Measurements from ENCODE around the gene BIRC3.

The BIRC3 gene

DNA sequence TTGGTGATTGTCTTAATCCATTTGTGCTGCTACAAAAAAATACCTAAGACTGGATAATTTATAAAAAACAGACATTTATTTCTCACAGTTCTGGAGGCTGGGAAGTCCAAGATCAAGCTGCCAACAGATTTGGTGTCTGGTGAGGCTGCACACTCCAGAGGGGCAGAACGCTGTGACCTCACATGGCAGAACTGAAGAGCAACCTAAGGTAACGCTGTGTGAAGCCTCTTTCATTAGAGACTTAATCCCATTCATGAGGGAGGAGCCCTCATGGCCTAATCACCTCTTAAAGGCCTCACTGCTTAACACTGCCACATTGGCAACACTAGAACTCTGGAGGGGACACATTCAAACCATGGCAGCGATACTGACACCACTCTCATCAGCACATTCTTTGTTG lies 42.7 kb upstream of the BIRC3 start:
- no peak overlapping the region for H3K27ac ChIP-seq
- no peak for TF ChIP-seq ZFX (IDR thresholded peaks at IDR 0.05; ENCODE audit: borderline replicate concordance)
- TF ChIP-seq, protein P1, sequence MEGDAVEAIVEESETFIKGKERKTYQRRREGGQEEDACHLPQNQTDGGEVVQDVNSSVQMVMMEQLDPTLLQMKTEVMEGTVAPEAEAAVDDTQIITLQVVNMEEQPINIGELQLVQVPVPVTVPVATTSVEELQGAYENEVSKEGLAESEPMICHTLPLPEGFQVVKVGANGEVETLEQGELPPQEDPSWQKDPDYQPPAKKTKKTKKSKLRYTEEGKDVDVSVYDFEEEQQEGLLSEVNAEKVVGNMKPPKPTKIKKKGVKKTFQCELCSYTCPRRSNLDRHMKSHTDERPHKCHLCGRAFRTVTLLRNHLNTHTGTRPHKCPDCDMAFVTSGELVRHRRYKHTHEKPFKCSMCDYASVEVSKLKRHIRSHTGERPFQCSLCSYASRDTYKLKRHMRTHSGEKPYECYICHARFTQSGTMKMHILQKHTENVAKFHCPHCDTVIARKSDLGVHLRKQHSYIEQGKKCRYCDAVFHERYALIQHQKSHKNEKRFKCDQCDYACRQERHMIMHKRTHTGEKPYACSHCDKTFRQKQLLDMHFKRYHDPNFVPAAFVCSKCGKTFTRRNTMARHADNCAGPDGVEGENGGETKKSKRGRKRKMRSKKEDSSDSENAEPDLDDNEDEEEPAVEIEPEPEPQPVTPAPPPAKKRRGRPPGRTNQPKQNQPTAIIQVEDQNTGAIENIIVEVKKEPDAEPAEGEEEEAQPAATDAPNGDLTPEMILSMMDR (IDR thresholded peaks at IDR 0.05), result no peak

DNA sequence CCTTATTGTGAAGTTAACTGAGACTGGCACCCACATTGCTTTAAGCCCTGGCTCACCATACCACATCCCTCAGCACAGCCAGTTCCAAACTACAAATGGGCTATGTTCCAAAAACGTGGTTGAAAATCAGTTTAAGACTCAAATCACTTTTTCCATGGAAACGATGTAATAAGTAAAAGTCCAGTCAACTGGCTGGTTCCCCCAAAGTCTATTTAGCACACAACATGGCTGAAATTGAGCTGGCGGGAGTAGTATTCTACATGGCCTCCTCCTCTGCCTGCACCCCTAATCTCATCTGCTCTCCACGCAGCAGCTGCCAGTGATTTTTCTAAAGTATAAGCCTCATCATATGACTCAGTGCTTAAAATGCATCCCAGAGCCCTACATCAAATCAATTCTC lies 40.9 kb upstream of the BIRC3 start:
- no peak overlapping the region for H3K27ac ChIP-seq
- TF ChIP-seq ZFX (IDR thresholded peaks at IDR 0.05; ENCODE audit: borderline replicate concordance), result no peak
- TF ChIP-seq, protein P1 (IDR thresholded peaks at IDR 0.05), result no peak

DNA sequence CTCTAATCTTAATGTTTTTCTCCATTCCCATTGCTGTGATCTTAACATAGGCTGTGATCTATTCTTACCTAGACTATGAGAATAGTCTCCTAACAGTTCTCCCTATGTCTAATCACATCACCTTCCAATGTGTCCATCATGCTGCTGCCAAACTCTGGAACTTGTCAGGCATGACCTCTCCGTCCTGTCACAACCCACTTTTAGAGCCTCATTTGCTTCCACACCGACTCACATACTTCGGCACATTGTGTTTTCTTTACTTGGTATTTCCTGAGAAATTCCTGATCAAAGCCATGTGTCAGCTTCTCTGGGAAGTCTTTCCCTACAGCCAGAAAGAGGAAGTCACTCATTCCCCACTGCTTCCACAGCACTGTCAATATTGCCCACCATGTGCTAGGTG lies 40.5 kb upstream of the BIRC3 start:
- H3K27ac ChIP-seq, result no peak overlapping the region
- TF ChIP-seq ZFX (IDR thresholded peaks at IDR 0.05; ENCODE audit: borderline replicate concordance), result no peak
- TF ChIP-seq, protein P1 (IDR thresholded peaks at IDR 0.05), result no peak

DNA sequence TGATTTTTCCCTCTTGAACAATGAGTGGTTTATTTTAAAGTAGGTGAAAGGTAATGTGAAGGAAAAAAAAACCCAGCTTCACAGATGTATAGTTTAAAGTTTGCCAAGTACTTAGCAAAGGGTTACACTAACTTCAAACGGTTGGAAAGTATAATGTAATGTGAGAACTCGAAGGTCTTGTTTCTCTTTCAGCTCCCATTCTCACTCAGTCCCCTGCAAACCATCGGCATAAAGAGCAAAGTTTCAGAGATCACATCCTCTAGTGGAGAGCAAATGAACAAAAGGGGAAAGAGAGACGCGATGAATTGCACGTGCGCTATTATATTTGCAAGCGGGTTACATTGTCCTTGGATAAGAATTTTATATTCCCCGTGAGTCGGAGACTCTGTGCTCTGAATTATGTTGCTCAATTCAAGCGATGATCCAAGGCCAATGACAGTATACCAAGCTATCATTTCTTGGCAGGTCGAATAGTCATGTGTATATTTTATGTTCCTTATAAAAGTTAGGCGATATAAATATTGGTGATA lies 37.6 kb upstream of the BIRC3 start:
- no peak overlapping the region for H3K27ac ChIP-seq
- TF ChIP-seq, protein P1 (IDR thresholded peaks at IDR 0.05), result no peak
- no peak for TF ChIP-seq ZFX (IDR thresholded peaks at IDR 0.05; ENCODE audit: borderline replicate concordance)

DNA sequence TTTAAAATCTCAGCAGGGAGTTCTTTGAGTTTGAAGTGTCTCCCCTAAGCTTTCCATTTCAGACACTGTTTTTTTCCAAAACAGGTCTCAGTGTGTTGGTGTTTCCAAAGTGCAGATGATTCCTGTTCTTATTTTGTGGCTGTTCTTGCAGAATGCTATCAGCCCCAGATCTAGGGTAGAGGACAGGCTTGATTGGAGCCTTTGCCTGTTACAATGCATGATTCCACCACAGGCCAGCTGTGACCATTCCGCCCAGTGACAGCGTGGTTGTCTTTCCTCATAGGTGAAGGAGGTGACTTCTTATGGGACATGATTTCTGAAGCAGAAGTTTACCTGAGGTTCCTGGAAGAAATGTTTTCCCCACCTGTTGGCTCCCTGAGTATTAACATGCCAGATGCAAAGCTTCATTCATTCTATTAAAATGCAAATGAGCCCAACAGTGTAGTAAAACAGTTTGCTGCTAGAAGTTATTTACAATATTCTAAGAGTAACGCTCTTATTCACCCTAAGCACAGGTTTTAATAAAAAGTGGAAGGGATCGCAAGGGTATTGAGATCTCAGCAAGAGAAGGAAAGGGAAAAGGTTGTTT lies 36.9 kb upstream of the BIRC3 start:
- H3K27ac ChIP-seq, result no peak overlapping the region
- TF ChIP-seq, protein P1 (IDR thresholded peaks at IDR 0.05), result no peak
- no peak for TF ChIP-seq ZFX (IDR thresholded peaks at IDR 0.05; ENCODE audit: borderline replicate concordance)

DNA sequence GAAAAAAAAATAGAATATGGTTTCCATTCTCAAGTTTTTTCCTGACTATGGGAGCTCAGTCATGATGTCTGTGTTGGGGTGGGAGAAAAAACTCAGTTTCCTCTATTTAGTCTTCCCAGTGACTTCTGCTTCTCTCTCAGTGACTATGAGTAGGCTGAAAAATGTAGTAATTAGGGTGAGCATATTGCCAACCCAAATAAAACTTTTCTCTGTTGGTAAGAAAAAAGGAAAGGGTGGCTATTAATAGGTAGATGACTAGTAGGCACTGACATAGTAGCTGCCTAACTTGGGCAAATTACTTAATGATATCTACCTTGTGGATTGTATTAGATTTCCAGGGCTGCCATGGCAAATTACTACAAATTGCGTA lies 34.2 kb upstream of the BIRC3 start:
- H3K27ac ChIP-seq, result no peak overlapping the region
- TF ChIP-seq ZFX (IDR thresholded peaks at IDR 0.05; ENCODE audit: borderline replicate concordance), result no peak
- TF ChIP-seq, protein P1 (IDR thresholded peaks at IDR 0.05), result no peak

DNA sequence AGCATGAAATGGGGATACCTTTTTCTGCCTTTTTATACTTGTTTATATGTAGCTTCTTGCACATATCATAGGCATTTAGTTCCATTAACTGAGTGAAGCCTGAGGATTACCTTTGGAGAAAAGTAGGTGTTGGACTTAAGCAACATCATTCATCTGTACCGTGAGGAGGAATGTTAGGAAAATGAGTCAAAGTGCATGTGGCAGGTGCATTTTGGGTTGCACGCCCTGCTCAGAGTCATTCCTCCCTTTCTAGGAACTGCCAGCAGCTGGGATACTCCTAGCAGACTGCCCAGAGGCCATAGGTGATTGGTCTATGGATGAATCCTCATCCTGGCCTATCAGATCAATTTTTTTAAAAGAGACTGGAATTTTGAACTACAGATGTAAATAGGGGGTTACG lies 33.3 kb upstream of the BIRC3 start:
- no peak overlapping the region for H3K27ac ChIP-seq
- TF ChIP-seq, protein P1 (IDR thresholded peaks at IDR 0.05), result no peak
- no peak for TF ChIP-seq ZFX (IDR thresholded peaks at IDR 0.05; ENCODE audit: borderline replicate concordance)

All from 22Rv1 (cell line).